ENCODE data around the gene VPS33A.

DNA sequence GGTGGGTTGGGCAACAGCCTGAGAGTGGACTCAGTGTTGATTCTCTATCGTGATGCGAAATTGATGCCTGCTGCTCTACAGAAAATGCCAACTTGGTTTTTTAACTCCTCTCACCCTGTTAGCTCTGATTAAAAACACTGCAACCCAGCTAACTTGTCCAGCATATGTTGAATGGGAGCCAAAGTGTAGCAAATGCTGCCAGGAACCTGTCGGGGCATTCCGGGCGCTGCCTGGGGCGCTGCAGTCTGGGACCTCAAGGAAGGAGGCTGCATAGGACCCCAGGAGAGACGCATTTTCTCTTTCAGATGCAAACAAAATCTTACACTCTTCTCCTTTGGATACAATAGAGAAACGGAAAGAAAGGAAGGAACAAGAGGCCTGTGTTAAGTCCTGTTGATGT, 58.9 kb downstream of the VPS33A start:
- TF ChIP-seq, protein P1, sequence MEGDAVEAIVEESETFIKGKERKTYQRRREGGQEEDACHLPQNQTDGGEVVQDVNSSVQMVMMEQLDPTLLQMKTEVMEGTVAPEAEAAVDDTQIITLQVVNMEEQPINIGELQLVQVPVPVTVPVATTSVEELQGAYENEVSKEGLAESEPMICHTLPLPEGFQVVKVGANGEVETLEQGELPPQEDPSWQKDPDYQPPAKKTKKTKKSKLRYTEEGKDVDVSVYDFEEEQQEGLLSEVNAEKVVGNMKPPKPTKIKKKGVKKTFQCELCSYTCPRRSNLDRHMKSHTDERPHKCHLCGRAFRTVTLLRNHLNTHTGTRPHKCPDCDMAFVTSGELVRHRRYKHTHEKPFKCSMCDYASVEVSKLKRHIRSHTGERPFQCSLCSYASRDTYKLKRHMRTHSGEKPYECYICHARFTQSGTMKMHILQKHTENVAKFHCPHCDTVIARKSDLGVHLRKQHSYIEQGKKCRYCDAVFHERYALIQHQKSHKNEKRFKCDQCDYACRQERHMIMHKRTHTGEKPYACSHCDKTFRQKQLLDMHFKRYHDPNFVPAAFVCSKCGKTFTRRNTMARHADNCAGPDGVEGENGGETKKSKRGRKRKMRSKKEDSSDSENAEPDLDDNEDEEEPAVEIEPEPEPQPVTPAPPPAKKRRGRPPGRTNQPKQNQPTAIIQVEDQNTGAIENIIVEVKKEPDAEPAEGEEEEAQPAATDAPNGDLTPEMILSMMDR (conservative IDR thresholded peaks at IDR 0.05 in 1 of 2, IDR thresholded peaks at IDR 0.05 in 1 of 2; ENCODE audit: low read depth in 1 of 2, low read length in 2 of 2), result no peak
- TF ChIP-seq EZH2 (IDR thresholded peaks at IDR 0.05; ENCODE audit: low read length, missing control alignments), result no peak
